AG08396 (cell line): ENCODE results near the gene BAHD1.
A peak's percentile ranks its signal among the peaks of the same experiment; 100 is the strongest.

Experiments
- DNase-seq: peaks from one replicate; pipeline ENCODE4 v3.0.0; 2012; ENCODE audit warnings: low spot score, mixed read lengths

The BAHD1 gene

GRCh38 chr15:40424483-40425115, 16.2 kb upstream of the BAHD1 start:
- no peak for DNase-seq

GRCh38 chr15:40425681-40426080, 15.1 kb upstream of the BAHD1 start:
- DNase-seq: no peak

- no peak for DNase-seq
Observed at GRCh38 chr15:40427188-40427587, 13.6 kb upstream of the BAHD1 start.

GRCh38 chr15:40428185-40428584, 12.6 kb upstream of the BAHD1 start:
- no peak for DNase-seq

GRCh38 chr15:40429068-40429710, 11.6 kb upstream of the BAHD1 start:
- no peak for DNase-seq

- peak; percentile 53 for DNase-seq
Observed at GRCh38 chr15:40430271-40430805, 10.4 kb upstream of the BAHD1 start.

GRCh38 chr15:40435023-40435709, 5.6 kb upstream of the BAHD1 start:
- no peak for DNase-seq

- DNase-seq: no peak
Observed at GRCh38 chr15:40435710-40436089, 5.1 kb upstream of the BAHD1 start.

GRCh38 chr15:40436116-40436891, 4.4 kb upstream of the BAHD1 start:
- peak; percentile 61 for DNase-seq

GRCh38 chr15:40436892-40437751, 3.6 kb upstream of the BAHD1 start:
- DNase-seq: no peak

- DNase-seq: no peak
Observed at GRCh38 chr15:40437752-40438687, 2.7 kb upstream of the BAHD1 start.

GRCh38 chr15:40438712-40439111, 2.0 kb upstream of the BAHD1 start:
- DNase-seq: no peak

GRCh38 chr15:40439461-40439959, 1.2 kb upstream of the BAHD1 start:
- DNase-seq: no peak

- DNase-seq: peak; percentile 67
Observed at GRCh38 chr15:40439960-40440742, 602 bp upstream of the BAHD1 start.

GRCh38 chr15:40441565-40442531, 1.1 kb downstream of the BAHD1 start:
- no peak for DNase-seq

- DNase-seq: no peak
Observed at GRCh38 chr15:40443255-40443654, 2.5 kb downstream of the BAHD1 start.

GRCh38 chr15:40443846-40444245, 3.1 kb downstream of the BAHD1 start:
- DNase-seq: no peak

- DNase-seq: no peak
Observed at GRCh38 chr15:40444736-40445135, 4.0 kb downstream of the BAHD1 start.
